Nephron progenitor cell (in vitro differentiated cells): ENCODE measurements around the gene TBC1D19.
A peak's percentile ranks its signal among the peaks of the same experiment; 100 is the strongest.

ENCODE experiments used
- DNase-seq: peaks from one replicate; pipeline ENCODE4 v3.0.0; 2021
- H3K27ac Mint-ChIP-seq: 2 replicates; pipeline ENCODE4 v1.8.0; 2021; ENCODE audit warnings: mild to moderate bottlenecking, moderate library complexity, mixed read lengths
- H3K27me3 Mint-ChIP-seq: 2 replicates; pipeline ENCODE4 v1.8.0; 2021; ENCODE audit warnings: mild to moderate bottlenecking, low read depth, mixed read lengths; ENCODE audit not compliant: poor library complexity
- H3K36me3 Mint-ChIP-seq: 2 replicates; pipeline ENCODE4 v1.8.0; 2021; ENCODE audit warnings: low read depth, mixed read lengths
- H3K4me1 Mint-ChIP-seq: 2 replicates; pipeline ENCODE4 v1.8.0; 2021; ENCODE audit warnings: mixed read lengths
- H3K4me3 Mint-ChIP-seq: 2 replicates; pipeline ENCODE4 v1.8.0; 2021; ENCODE audit warnings: mild to moderate bottlenecking, moderate library complexity, mixed read lengths
- H3K9me3 Mint-ChIP-seq: 2 replicates; pipeline ENCODE4 v1.8.0; 2021; ENCODE audit warnings: mild to moderate bottlenecking, moderate library complexity, mixed read lengths
- CTCF ChIP-seq: fragments of 200-600 bp; sonication (generic); IDR thresholded peaks from 2 replicates; pipeline ENCODE4 v1.5.0; 2021; ENCODE audit warnings: antibody characterized with exemption

Gene TBC1D19

GRCh38 chr4:26793735-26794134, 209.9 kb downstream of the TBC1D19 start:
- Mint-ChIP-seq H3K27me3 (no peaks in the 10 kb centered on the region), H3K27ac (no peak overlapping the region), H3K9me3 (peaks cover 26% of the 10 kb centered on the region), H3K4me3 (no peak overlapping the region), H3K4me1 (peaks cover under 1% of the 10 kb centered on the region), H3K36me3 (peaks cover 23% of the 10 kb centered on the region)
- no peak for DNase-seq
- no peak for TF ChIP-seq CTCF

GRCh38 chr4:26796081-26796480, 212.2 kb downstream of the TBC1D19 start:
- Mint-ChIP-seq H3K36me3 (peaks cover 19% of the 10 kb centered on the region), H3K27ac (no peak overlapping the region), H3K27me3 (no peaks in the 10 kb centered on the region), H3K4me3 (no peak overlapping the region), H3K4me1 (no peaks in the 10 kb centered on the region), H3K9me3 (peaks cover 32% of the 10 kb centered on the region)
- TF ChIP-seq CTCF = no peak
- no peak for DNase-seq

GRCh38 chr4:26802790-26803189, 218.9 kb downstream of the TBC1D19 start:
- Mint-ChIP-seq H3K36me3 (peaks cover 12% of the 10 kb centered on the region), H3K27ac (no peak overlapping the region), H3K27me3 (peaks cover 11% of the 10 kb centered on the region), H3K4me3 (no peak overlapping the region), H3K9me3 (peaks cover 23% of the 10 kb centered on the region), H3K4me1 (peaks cover 25% of the 10 kb centered on the region)
- TF ChIP-seq CTCF = no peak
- DNase-seq = no peak

- Mint-ChIP-seq H3K4me1 (peaks cover 25% of the 10 kb centered on the region), H3K27ac (peak overlapping the region; percentile 92), H3K9me3 (peaks cover 18% of the 10 kb centered on the region), H3K27me3 (peaks cover 12% of the 10 kb centered on the region), H3K4me3 (peak overlapping the region; percentile 41), H3K36me3 (peaks cover 6% of the 10 kb centered on the region)
- no peak for TF ChIP-seq CTCF
- peak; percentile 30 for DNase-seq
These were observed 219.5 kb downstream of the TBC1D19 start for GRCh38 chr4:26803211-26803861.

- Mint-ChIP-seq H3K4me1 (peaks cover 25% of the 10 kb centered on the region), H3K27me3 (peaks cover 17% of the 10 kb centered on the region), H3K4me3 (no peak overlapping the region), H3K9me3 (peaks cover 7% of the 10 kb centered on the region), H3K36me3 (no peaks in the 10 kb centered on the region), H3K27ac (no peak overlapping the region)
- TF ChIP-seq CTCF = no peak
- no peak for DNase-seq
These were observed 220.6 kb downstream of the TBC1D19 start for GRCh38 chr4:26804451-26804850.

GRCh38 chr4:26804925-26805324, 221.0 kb downstream of the TBC1D19 start:
- H3K4me3 Mint-ChIP-seq = no peak overlapping the region
- DNase-seq = no peak
- H3K27me3 Mint-ChIP-seq = peaks cover 17% of the 10 kb centered on the region
- no peak for TF ChIP-seq CTCF
- H3K27ac Mint-ChIP-seq = no peak overlapping the region
- H3K4me1 Mint-ChIP-seq = peaks cover 25% of the 10 kb centered on the region
- no peaks in the 10 kb centered on the region for H3K36me3 Mint-ChIP-seq
- H3K9me3 Mint-ChIP-seq = peaks cover 4% of the 10 kb centered on the region
